ENCODE results near the gene BTG1. TPM values are rescaled to one million over a fixed set of nuclear protein-coding genes. Genes with fewer than 3 reads are reported as not detected.

BTG1 gene
- total and polyA plus RNA-seq, 2 of the 8 experiments (the other 6 are each of a cell fraction or from before 2014, with no cell fraction given) = 17.1 to 32.7 TPM

DNA sequence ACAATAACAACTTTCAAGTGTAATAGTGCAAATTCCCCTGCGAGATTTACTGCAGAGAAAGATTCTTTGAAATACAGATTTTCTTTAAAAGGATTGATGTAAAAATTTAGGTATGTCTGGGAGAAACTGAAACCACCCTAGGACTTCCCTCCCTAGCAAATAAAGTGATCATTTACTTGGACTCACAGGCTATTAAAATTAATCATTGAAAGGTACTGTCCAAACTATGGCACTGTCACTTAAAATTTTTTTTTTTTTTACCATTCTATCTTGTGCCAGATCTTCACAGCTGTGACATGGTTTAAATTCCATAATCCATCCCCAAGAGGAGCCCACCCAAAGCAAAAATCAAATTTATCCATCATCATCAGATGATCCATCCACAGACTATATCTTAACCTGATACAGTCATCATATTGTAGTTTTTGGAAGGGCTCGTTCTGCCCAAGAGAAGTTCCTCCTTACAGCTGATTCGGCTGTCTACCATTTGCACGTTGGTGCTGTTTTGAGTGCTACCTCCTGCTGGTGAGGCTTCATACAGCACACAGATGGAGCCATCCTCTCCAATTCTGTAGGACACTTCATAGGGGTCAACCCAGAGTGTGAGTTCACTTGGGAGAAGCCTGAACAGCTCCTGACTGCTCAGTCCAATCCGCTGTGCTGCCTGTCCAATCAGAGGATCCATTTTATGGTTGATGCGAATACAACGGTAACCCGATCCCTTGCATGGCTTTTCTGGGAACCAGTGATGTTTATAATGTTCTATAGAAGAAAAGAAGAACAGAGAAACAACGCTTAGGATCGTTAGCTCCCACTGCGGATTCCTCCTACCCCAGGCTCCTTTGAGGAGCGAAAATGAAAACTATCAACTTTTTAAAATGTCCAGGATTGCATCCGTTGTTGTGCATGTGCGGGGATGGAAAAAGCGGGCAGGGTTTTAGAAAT, 1.7 kb downstream of the BTG1 start (continued):
- TF ChIP-seq RAD21 (IDR thresholded peaks at IDR 0.05 in 1 of 2, conservative IDR thresholded peaks at IDR 0.05 in 1 of 2; ENCODE audit: low read depth in 2 of 2, low read length in 2 of 2) = peak; percentile 64 to 70
- TF ChIP-seq CTCF (IDR thresholded peaks at IDR 0.05; ENCODE audit: control extremely low read depth in 1 of 3, insufficient read depth in 1 of 3, low read depth in 1 of 3, low read length in 3 of 3) = peak; percentile 46 to 77 (median 61)
- no peak for TF ChIP-seq FOSL1 (IDR thresholded peaks at IDR 0.05; ENCODE audit: insufficient read depth, low read depth, low read length)
- TF ChIP-seq CBX8 (IDR thresholded peaks at IDR 0.05; ENCODE audit: borderline replicate concordance, low read depth, low read length) = no peak
- no peak for TF ChIP-seq MAFK (IDR thresholded peaks at IDR 0.05; ENCODE audit: low read depth, low read length)
- no peak for TF ChIP-seq KDM1A (IDR thresholded peaks at IDR 0.05; ENCODE audit: borderline replicate concordance, low read length)
- TF ChIP-seq, protein P1, sequence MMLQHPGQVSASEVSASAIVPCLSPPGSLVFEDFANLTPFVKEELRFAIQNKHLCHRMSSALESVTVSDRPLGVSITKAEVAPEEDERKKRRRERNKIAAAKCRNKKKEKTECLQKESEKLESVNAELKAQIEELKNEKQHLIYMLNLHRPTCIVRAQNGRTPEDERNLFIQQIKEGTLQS (IDR thresholded peaks at IDR 0.05; ENCODE audit: insufficient read depth, low read depth, low read length) = no peak
- no peak for TF ChIP-seq NRF1 (IDR thresholded peaks at IDR 0.05; ENCODE audit: low read depth, low read length)
- peak; percentile 26 to 45; a peak in 2 of 3 replicates for TF ChIP-seq POLR2A (IDR thresholded peaks at IDR 0.05; ENCODE audit: control extremely low read depth in 1 of 2, low read depth in 2 of 2, low read length in 2 of 2)
- no peak for TF ChIP-seq RBBP5 (IDR thresholded peaks at IDR 0.05; ENCODE audit: borderline replicate concordance, low read depth, low read length)
- TF ChIP-seq POLR2AphosphoS5 (IDR thresholded peaks at IDR 0.05; ENCODE audit: low read depth, low read length) = peak; percentile 81
- no peak for TF ChIP-seq BACH1 (IDR thresholded peaks at IDR 0.05; ENCODE audit: low read length)
- no peak for TF ChIP-seq JUN (IDR thresholded peaks at IDR 0.05; ENCODE audit: low read depth, low read length)
- peak; percentile 32; the same call in 1 of the 2 replicates for TF ChIP-seq YY1 (IDR thresholded peaks at IDR 0.05; ENCODE audit: low read depth, low read length)
- TF ChIP-seq SRF (IDR thresholded peaks at IDR 0.05; ENCODE audit: low read depth, low read length) = no peak
- no peak for TF ChIP-seq NANOG (IDR thresholded peaks at IDR 0.05; ENCODE audit: insufficient read depth, low read depth, low read length, poor library complexity, severe bottlenecking)
- no peak for TF ChIP-seq CEBPB (IDR thresholded peaks at IDR 0.05; ENCODE audit: low read depth, low read length)
- no peak for TF ChIP-seq RXRA (IDR thresholded peaks at IDR 0.05; ENCODE audit: insufficient read depth, low read depth, low read length)
- no peak for TF ChIP-seq SUZ12 (IDR thresholded peaks at IDR 0.05; ENCODE audit: low read length)
